ENCODE data around the gene GRB2.
"Not testable (repeated sequence)": the region's sequence is repeated elsewhere in the genome, so short reads cannot be mapped to it uniquely, and the experiment has no call there.

Gene GRB2

GRCh38 chr17:75384751-75385150 is 20.7 kb downstream of the GRB2 start:
- no peak for DNase-seq

GRCh38 chr17:75383842-75384195 is 21.7 kb downstream of the GRB2 start:
- DNase-seq: no peak

GRCh38 chr17:75380750-75381149 is 24.7 kb downstream of the GRB2 start:
- DNase-seq: no peak

- no peak for DNase-seq
Observed at GRCh38 chr17:75380315-75380714, 25.2 kb downstream of the GRB2 start.

GRCh38 chr17:75379426-75379825 is 26.1 kb downstream of the GRB2 start:
- DNase-seq: not testable (repeated sequence)

GRCh38 chr17:75373280-75373679 is 32.2 kb downstream of the GRB2 start:
- no peak for DNase-seq

GRCh38 chr17:75371981-75372380 is 33.5 kb downstream of the GRB2 start:
- DNase-seq: no peak

- no peak for DNase-seq
Observed at GRCh38 chr17:75371339-75371738, 34.1 kb downstream of the GRB2 start.

- no peak for DNase-seq
Observed at GRCh38 chr17:75370286-75370915, 35.1 kb downstream of the GRB2 start.

- not testable (repeated sequence) for DNase-seq
Observed at GRCh38 chr17:75367838-75368789, 37.4 kb downstream of the GRB2 start.

GRCh38 chr17:75367312-75367711 is 38.2 kb downstream of the GRB2 start:
- no peak for DNase-seq

GRCh38 chr17:75366432-75366831 is 39.0 kb downstream of the GRB2 start:
- no peak for DNase-seq

GRCh38 chr17:75365931-75366275 is 39.6 kb downstream of the GRB2 start:
- no peak for DNase-seq

- DNase-seq: no peak
Observed at GRCh38 chr17:75365009-75365930, 40.2 kb downstream of the GRB2 start.

- DNase-seq: no peak
Observed at GRCh38 chr17:75364078-75364477, 41.4 kb downstream of the GRB2 start.

GRCh38 chr17:75361996-75362395 is 43.5 kb downstream of the GRB2 start:
- DNase-seq: no peak

- DNase-seq: no peak
Observed at GRCh38 chr17:75361344-75361743, 44.1 kb downstream of the GRB2 start.

GRCh38 chr17:75356260-75356937 is 49.1 kb downstream of the GRB2 start:
- DNase-seq: no peak

- DNase-seq: no peak
Observed at GRCh38 chr17:75353176-75353575, 52.3 kb downstream of the GRB2 start.

- no peak for DNase-seq
Observed at GRCh38 chr17:75352079-75352569, 53.4 kb downstream of the GRB2 start.

- no peak for DNase-seq
Observed at GRCh38 chr17:75350706-75351105, 54.8 kb downstream of the GRB2 start.

GRCh38 chr17:75350029-75350428 is 55.4 kb downstream of the GRB2 start:
- no peak for DNase-seq

- no peak for DNase-seq
Observed at GRCh38 chr17:75349589-75349988, 55.9 kb downstream of the GRB2 start.

Data from stimulated activated CD4-positive, alpha-beta T cell treated with anti-CD3 and anti-CD28 coated beads, Interleukin-4, amount 100 ng/mL, for 1 hour (primary cell).